ENCODE measurements around the gene KRTAP5-7. TPM values are rescaled to one million over a fixed set of nuclear protein-coding genes. Genes with fewer than 3 reads are reported as not detected.

Gene KRTAP5-7
- total RNA-seq, 2 experiments from 2014 or later, result not detected

- intact Hi-C loops (cut with micrococcal nuclease), result no loop called here
- Mint-ChIP-seq H3K4me1 (ENCODE audit: low read depth) (peaks cover 4% of the 10 kb centered on the region), H3K9me3 (no peaks in the 10 kb centered on the region), H3K27ac (no peak overlapping the region), H3K36me3 (ENCODE audit: low read depth) (no peaks in the 10 kb centered on the region), H3K27me3 (peaks cover 8% of the 10 kb centered on the region), H3K4me3 (no peak overlapping the region)
- TF ChIP-seq CTCF (IDR thresholded peaks at IDR 0.05), result no peak
- CTCF ChIA-PET, result no interaction called here
- ATAC-seq (no peak), DNase-seq (no peak)
- POLR2A ChIA-PET, result no interaction called here
These were observed 50.5 kb downstream of the KRTAP5-7 start for GRCh38 chr11:71577469-71578004.

Other genes with a start within 250 kb of the KRTAP5-7 start
- gene DHCR7, start 78.9 kb upstream of the KRTAP5-7 start, total RNA-seq, result 10 to 100 TPM; 66.4 to 68.9 TPM
- 100 to 1,000 TPM; 115 to 117 TPM for gene NADSYN1, start 74.1 kb upstream of the KRTAP5-7 start, total RNA-seq
- gene KRTAP5-8, start 10.8 kb downstream of the KRTAP5-7 start, total RNA-seq, result not detected
- gene KRTAP5-9, start 21.2 kb downstream of the KRTAP5-7 start, total RNA-seq, result not detected
- not detected for gene KRTAP5-10, start 38.3 kb downstream of the KRTAP5-7 start, total RNA-seq
- gene KRTAP5-11, start 55.6 kb downstream of the KRTAP5-7 start, total RNA-seq, result not detected